ENCODE measurements around the gene MUS81.

- TF ChIP-seq CTCF (IDR thresholded peaks at IDR 0.05; ENCODE audit: low read depth, low read length) (no peak), MAX (IDR thresholded peaks at IDR 0.05; ENCODE audit: low read depth, low read length) (no peak)
Observed at GRCh38 chr11:65851811-65852507, 8.3 kb upstream of the MUS81 start.

Data from NB4 (cell line).